ENCODE measurements around the gene JMJD4. TPM values are rescaled to one million over a fixed set of nuclear protein-coding genes. Genes with fewer than 3 reads are reported as not detected.

JMJD4 gene
- total RNA-seq, 2 donors from 2014 or later, result 10.3 to 11.4 TPM

GRCh38 chr1:227769936-227770494, 34.9 kb upstream of the JMJD4 start:
- no peak for DNase-seq (ENCODE audit: low spot score)
- intact Hi-C loops (cut with DNase I), result loop anchor here in 1 of 2 donors (10.0 kb wide), 1 partner anchor 1065 kb away; no protein-coding TSS in a partner anchor

- intact Hi-C loops (cut with DNase I), result loop anchor here in 1 of 2 donors (10.0 kb wide), 1 partner anchor 1064 kb away; no protein-coding TSS in a partner anchor
Measured at GRCh38 chr1:227769047-227769935, 34.2 kb upstream of the JMJD4 start.

GRCh38 chr1:227768640-227769039, 33.5 kb upstream of the JMJD4 start:
- no peak for DNase-seq (ENCODE audit: low spot score)
- intact Hi-C loops (cut with DNase I), result loop anchor here in 1 of 2 donors (10.0 kb wide), 1 partner anchor 1064 kb away; no protein-coding TSS in a partner anchor

More at GRCh38 chr1:227769047-227769935, 34.2 kb upstream of the JMJD4 start:
- peak; percentile 48 for DNase-seq (ENCODE audit: low spot score)

GRCh38 chr1:227768125-227768439, 33.0 kb upstream of the JMJD4 start:
- intact Hi-C loops (cut with DNase I), result loop anchor here in 1 of 2 donors (10.0 kb wide), 1 partner anchor 1063 kb away; no protein-coding TSS in a partner anchor
- no peak for DNase-seq (ENCODE audit: low spot score)

- intact Hi-C loops (cut with DNase I), result loop anchor here in 1 of 2 donors (10.0 kb wide), 1 partner anchor 1063 kb away; no protein-coding TSS in a partner anchor
- no peak for DNase-seq (ENCODE audit: low spot score)
Measured at GRCh38 chr1:227767401-227768124, 32.5 kb upstream of the JMJD4 start.

- DNase-seq (ENCODE audit: low spot score), result no peak
- intact Hi-C loops (cut with DNase I), result loop anchor here in 1 of 2 donors (10.0 kb wide), 1 partner anchor 1062 kb away; no protein-coding TSS in a partner anchor
Measured at GRCh38 chr1:227766653-227767277, 31.7 kb upstream of the JMJD4 start.

- DNase-seq (ENCODE audit: low spot score), result no peak
- intact Hi-C loops (cut with DNase I), result loop anchor here in 1 of 2 donors (10.0 kb wide), 1 partner anchor 1061 kb away; no protein-coding TSS in a partner anchor
Measured at GRCh38 chr1:227766015-227766634, 31.0 kb upstream of the JMJD4 start.

GRCh38 chr1:227765261-227766014, 30.3 kb upstream of the JMJD4 start:
- no peak for DNase-seq (ENCODE audit: low spot score)
- intact Hi-C loops (cut with DNase I), result loop anchor here (2.0 to 10.0 kb wide), 2 partner anchors 181 to 1061 kb away; partner anchors contain the start of gene WNT9A (in 1 of the 2)

- no peak for DNase-seq (ENCODE audit: low spot score)
- intact Hi-C loops (cut with DNase I), result loop anchor here (2.0 to 10.0 kb wide), 3 partner anchors 183 to 1059 kb away; partner anchors contain the start of gene WNT9A (in 2 of the 2)
Measured at GRCh38 chr1:227764019-227764391, 28.9 kb upstream of the JMJD4 start.

GRCh38 chr1:227763246-227764018, 28.3 kb upstream of the JMJD4 start:
- DNase-seq (ENCODE audit: low spot score), result no peak

GRCh38 chr1:227762231-227762911, 27.3 kb upstream of the JMJD4 start:
- intact Hi-C loops (cut with DNase I), result loop anchor here in 1 of 2 donors (5.0 to 10.0 kb wide), 2 partner anchors 185 to 1058 kb away; partner anchors contain the start of gene WNT9A

More at GRCh38 chr1:227763246-227764018, 28.3 kb upstream of the JMJD4 start:
- intact Hi-C loops (cut with DNase I), result loop anchor here (2.0 to 10.0 kb wide), 3 partner anchors 183 to 1059 kb away; partner anchors contain the start of gene WNT9A (in 2 of the 2)

GRCh38 chr1:227761621-227762230, 26.6 kb upstream of the JMJD4 start:
- no peak for DNase-seq (ENCODE audit: low spot score)
- intact Hi-C loops (cut with DNase I), result loop anchor here in 1 of 2 donors (5.0 to 10.0 kb wide), 2 partner anchors 186 to 1057 kb away; partner anchors contain the start of gene WNT9A

More at GRCh38 chr1:227762231-227762911, 27.3 kb upstream of the JMJD4 start:
- peak; percentile 94 for DNase-seq (ENCODE audit: low spot score)

GRCh38 chr1:227760377-227760776, 25.3 kb upstream of the JMJD4 start:
- DNase-seq (ENCODE audit: low spot score), result no peak
- intact Hi-C loops (cut with DNase I), result loop anchor here in 1 of 2 donors (5.0 to 10.0 kb wide), 2 partner anchors 187 to 1056 kb away; partner anchors contain the start of gene WNT9A

- intact Hi-C loops (cut with DNase I), result loop anchor here in 1 of 2 donors (5.0 to 10.0 kb wide), 2 partner anchors 188 to 1055 kb away; partner anchors contain the start of gene WNT9A
Measured at GRCh38 chr1:227759341-227760300, 24.5 kb upstream of the JMJD4 start.

More at GRCh38 chr1:227759341-227760300, 24.5 kb upstream of the JMJD4 start:
- DNase-seq (ENCODE audit: low spot score), result no peak

Measured in posterior vena cava (tissue), 2 donors.